Fibroblast of the aortic adventitia (primary cell): ENCODE results near the gene GOSR2. TPM values are rescaled to one million over a fixed set of nuclear protein-coding genes. Genes with fewer than 3 reads are reported as not detected.

Experiments
- DNase-seq: peaks from one replicate; pipeline ENCODE4 v3.0.0-alpha.2; 2010; ENCODE audit warnings: low read depth
- H3K4me3 ChIP-seq: 2 replicates; pipeline ENCODE4 v1.5.1; 2011; ENCODE audit warnings: low read depth, mild to moderate bottlenecking, control low read depth, low read length, moderate library complexity
- CTCF ChIP-seq: IDR thresholded peaks from 2 replicates; pipeline ENCODE4 v1.5.1; 2011; ENCODE audit warnings: mild to moderate bottlenecking, low read length, control low read depth, inconsistent platforms; ENCODE audit not compliant: insufficient read depth
- total RNA-seq: library from RNA; depleted of rRNA; stranded (reverse); fragments of >200 nt; gene quantifications from 2 replicates; pipeline ENCODE4 v1.2.3, GENCODE V29; 2012; ENCODE audit warnings: low replicate concordance

Gene GOSR2
- total RNA-seq, 1 donor, result 49.3 TPM

GRCh38 chr17:46877466-46877865 lies 45.5 kb upstream of the GOSR2 start:
- no peak overlapping the region for H3K4me3 ChIP-seq
- TF ChIP-seq CTCF, result no peak
- DNase-seq, result no peak

- no peak overlapping the region for H3K4me3 ChIP-seq
- no peak for DNase-seq
- no peak for TF ChIP-seq CTCF
Measured at GRCh38 chr17:46878055-46878454, 44.9 kb upstream of the GOSR2 start.

GRCh38 chr17:46879101-46879500 lies 43.9 kb upstream of the GOSR2 start:
- DNase-seq, result no peak
- no peak for TF ChIP-seq CTCF
- H3K4me3 ChIP-seq, result no peak overlapping the region

GRCh38 chr17:46881015-46881414 lies 41.9 kb upstream of the GOSR2 start:
- no peak for TF ChIP-seq CTCF
- H3K4me3 ChIP-seq, result no peak overlapping the region
- DNase-seq, result no peak

- no peak overlapping the region for H3K4me3 ChIP-seq
- TF ChIP-seq CTCF, result no peak
- no peak for DNase-seq
Measured at GRCh38 chr17:46882666-46883065, 40.3 kb upstream of the GOSR2 start.

- H3K4me3 ChIP-seq, result no peak overlapping the region
- no peak for TF ChIP-seq CTCF
- DNase-seq, result no peak
Measured at GRCh38 chr17:46883871-46884520, 39.0 kb upstream of the GOSR2 start.

- TF ChIP-seq CTCF, result no peak
- no peak overlapping the region for H3K4me3 ChIP-seq
- DNase-seq, result no peak
Measured at GRCh38 chr17:46884552-46884951, 38.4 kb upstream of the GOSR2 start.
